GM12872 (cell line): ENCODE measurements around the gene OGG1.

ENCODE experiments used
- TF ChIP-seq, protein P1 (sequence below): IDR thresholded peaks from 3 replicates; pipeline ENCODE4 v1.5.1; 2011; ENCODE audit warnings: low read depth, mild to moderate bottlenecking, low read length, moderate library complexity; ENCODE audit not compliant: insufficient read depth

Gene OGG1

DNA sequence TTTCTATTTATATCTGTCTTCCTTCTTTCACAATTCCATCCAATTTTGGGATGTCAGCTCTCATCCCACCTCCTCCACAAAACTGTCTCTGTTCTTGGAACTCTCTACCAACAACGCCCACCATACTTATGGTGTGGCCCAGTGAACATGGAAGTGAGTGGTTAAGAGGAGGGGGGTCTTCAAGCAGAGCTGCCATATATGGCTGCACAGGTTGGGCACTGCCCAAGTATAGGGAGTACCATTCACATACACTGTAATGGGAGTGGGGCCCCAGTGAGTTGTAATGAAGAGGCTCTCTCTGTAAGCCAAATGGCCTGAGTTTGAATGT is 27.9 kb downstream of the OGG1 start:
- TF ChIP-seq, protein P1, sequence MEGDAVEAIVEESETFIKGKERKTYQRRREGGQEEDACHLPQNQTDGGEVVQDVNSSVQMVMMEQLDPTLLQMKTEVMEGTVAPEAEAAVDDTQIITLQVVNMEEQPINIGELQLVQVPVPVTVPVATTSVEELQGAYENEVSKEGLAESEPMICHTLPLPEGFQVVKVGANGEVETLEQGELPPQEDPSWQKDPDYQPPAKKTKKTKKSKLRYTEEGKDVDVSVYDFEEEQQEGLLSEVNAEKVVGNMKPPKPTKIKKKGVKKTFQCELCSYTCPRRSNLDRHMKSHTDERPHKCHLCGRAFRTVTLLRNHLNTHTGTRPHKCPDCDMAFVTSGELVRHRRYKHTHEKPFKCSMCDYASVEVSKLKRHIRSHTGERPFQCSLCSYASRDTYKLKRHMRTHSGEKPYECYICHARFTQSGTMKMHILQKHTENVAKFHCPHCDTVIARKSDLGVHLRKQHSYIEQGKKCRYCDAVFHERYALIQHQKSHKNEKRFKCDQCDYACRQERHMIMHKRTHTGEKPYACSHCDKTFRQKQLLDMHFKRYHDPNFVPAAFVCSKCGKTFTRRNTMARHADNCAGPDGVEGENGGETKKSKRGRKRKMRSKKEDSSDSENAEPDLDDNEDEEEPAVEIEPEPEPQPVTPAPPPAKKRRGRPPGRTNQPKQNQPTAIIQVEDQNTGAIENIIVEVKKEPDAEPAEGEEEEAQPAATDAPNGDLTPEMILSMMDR: no peak

DNA sequence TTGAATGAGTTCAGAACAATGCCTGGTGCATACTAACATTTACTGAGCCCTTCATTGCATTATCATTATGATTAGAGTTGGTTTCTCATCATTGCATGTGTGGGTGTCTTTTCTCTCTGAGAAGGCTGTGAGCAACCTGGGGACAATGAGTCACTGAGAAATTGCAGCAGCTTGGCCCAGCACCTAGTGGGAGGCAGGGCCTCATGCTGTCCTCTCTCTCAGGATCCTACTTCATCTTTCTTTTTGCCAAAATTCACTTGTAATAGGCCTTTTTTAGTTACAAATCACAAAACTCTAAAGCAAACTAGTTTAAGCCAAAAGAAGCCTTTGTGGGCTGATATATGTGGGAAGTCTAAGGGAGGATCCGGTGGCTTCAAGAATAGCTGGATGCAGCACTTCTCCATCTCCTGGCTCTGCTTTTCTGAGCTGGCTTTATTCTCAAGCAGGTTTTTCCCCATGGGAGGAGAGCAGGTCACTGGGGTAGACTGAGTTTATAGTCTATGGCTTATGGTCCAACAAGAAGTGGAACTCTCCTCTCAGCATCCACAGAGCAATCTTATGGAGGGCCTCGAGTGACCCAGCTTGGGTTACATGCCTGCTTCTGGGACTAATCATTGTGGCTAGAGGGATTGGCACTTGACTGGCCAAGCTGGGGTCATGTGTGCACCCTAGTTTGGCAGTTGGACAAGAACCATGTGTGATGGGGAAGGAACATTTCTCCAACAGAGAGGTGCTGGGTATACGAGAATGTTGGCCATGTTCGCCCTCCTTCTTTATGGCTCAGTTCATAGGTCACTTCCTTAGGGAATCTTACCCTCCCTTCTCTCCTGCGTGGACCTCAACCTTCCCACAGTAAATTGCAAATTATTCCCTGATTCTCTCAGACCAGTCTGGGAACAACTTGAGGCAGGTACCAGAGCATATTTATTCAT is 28.7 kb downstream of the OGG1 start:
- TF ChIP-seq, protein P1: no peak

DNA sequence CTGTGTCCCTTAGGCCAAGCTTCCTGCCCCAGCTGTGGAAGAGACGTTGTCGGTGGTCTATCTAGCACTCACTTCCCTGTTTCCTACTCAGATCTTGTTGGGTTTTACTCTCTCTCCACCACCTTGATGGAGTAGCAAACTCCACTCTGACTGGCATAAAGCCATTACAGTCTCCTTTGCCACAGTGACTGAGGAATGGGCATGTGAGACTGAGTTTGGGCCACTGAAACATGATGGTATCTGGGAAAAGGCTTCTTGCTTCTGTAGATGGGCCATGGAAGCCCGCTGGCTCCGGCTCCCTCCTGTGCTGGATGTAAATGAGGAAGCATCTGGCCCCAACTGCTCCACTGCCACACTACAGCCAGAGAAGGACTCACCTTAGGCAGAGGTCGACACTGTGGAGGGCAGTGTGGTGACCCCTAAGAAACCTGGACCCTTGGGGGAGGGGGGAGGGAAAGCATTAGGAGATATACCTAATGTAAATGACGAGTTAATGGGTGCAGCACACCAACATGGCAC is 29.4 kb downstream of the OGG1 start:
- TF ChIP-seq, protein P1: no peak

DNA sequence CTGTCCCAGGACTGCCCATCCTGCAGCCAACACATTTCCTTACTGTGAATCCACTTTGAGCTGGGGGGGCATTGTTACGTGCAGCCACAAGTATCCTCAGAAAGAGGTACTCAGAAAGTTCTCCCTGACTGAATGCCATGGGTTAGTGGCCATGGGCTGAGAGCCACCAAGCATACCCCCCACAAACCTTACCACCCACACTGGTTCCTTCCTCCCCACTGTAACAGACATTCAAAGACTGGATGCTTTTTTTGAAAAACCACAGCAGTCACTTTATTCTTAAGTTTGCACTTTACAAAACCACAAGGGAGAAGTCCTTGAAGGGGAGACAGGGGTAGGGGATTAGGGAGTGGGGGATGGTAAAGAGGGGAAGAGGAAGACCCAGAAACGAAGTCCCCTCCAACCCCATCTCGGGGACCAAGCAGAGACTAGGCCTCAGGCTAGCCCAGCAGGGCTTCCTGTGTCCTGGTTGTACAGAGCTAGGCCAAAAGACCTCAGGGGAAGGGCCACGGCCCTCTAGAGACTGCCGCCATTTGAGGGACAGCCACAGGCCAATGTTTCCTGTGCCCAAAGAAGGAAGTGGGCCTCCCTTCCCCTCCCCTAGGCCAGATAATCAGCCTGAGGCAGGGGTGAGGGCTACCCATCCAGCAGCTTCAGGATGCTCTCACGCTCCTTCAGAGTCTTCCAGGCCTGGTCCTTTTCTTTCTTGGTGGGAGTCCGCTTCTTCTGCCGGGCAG is 30.1 kb downstream of the OGG1 start:
- TF ChIP-seq, protein P1: no peak

DNA sequence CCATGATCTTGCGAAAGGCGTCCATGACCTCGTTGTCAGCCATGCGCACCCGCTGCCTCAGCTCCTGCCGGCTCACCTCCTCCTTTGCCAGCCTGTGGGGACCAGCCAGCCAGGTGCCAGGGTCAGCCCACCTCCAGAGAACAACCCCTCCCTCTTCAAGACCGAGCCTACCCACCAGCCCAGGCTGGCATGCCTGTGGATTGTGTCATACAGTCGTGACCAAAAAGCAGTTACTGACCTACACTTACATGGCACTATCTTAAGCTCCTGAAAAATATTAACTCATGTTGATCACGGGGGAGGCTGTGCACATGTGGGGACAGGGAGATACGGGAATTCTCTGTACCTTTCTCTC is 30.7 kb downstream of the OGG1 start:
- TF ChIP-seq, protein P1: no peak

DNA sequence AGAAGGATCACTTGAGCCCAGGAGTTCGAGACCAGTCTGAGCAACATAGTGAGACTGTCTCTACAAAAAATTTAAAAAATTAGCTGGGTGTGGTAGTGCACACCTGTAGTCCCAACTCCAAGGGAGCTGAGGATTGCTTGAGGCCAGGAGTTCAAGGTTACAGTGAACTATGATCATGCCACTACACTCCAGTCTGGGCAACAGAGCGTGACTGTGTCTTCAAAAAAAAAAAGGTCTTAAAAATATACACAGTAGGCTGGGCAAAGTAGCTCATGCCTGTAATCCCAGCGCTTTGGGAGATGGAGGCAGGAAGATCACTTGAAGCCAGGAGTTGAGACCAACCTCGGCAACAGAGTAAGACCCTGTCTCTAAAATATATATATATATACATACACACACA is 31.2 kb downstream of the OGG1 start:
- TF ChIP-seq, protein P1: no peak

DNA sequence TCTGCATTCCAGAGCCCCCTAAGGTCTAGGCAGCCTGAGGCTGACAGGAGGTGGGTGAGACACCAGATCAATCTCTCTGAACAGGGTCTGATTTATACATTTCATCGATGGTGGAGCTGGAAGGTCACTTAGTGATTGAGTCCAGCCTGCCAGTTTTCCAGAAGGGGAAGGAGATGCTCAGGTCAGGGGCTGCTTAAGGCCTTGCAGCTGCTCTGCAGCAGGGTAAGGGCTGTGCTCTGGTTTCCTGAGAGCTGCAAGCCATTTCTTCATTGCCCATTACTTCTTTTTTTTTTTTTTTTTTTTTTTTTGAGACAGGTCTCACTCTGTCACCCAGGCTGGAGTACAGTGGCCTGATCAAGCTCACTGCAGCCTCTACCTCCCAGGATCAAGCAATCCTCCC is 31.8 kb downstream of the OGG1 start:
- TF ChIP-seq, protein P1: no peak
